ENCODE measurements around the gene IQSEC3.
A peak's percentile ranks its signal among the peaks of the same experiment; 100 is the strongest.
"Not testable (repeated sequence)": the region's sequence is repeated elsewhere in the genome, so short reads cannot be mapped to it uniquely, and the experiment has no call there.

IQSEC3 gene

GRCh38 chr12:177980-178828, 111.6 kb downstream of the IQSEC3 start:
- no peak for DNase-seq (ENCODE audit: low read depth, low spot score)

- DNase-seq (ENCODE audit: low read depth, low spot score) = no peak
Observed at GRCh38 chr12:178829-179109, 112.2 kb downstream of the IQSEC3 start.

GRCh38 chr12:179131-179884, 112.7 kb downstream of the IQSEC3 start:
- no peak for DNase-seq (ENCODE audit: low read depth, low spot score)

GRCh38 chr12:179885-180284, 113.3 kb downstream of the IQSEC3 start:
- DNase-seq (ENCODE audit: low read depth, low spot score) = no peak

- no peak for DNase-seq (ENCODE audit: low read depth, low spot score)
Observed at GRCh38 chr12:180445-180844, 113.9 kb downstream of the IQSEC3 start.

GRCh38 chr12:181921-182320, 115.4 kb downstream of the IQSEC3 start:
- no peak for DNase-seq (ENCODE audit: low read depth, low spot score)

- peak; percentile 58 for DNase-seq (ENCODE audit: low read depth, low spot score)
Observed at GRCh38 chr12:182381-182892, 115.9 kb downstream of the IQSEC3 start.

- DNase-seq (ENCODE audit: low read depth, low spot score) = no peak
Observed at GRCh38 chr12:184811-185575, 118.4 kb downstream of the IQSEC3 start.

GRCh38 chr12:185576-185955, 119.0 kb downstream of the IQSEC3 start:
- DNase-seq (ENCODE audit: low read depth, low spot score) = no peak

- no peak for DNase-seq (ENCODE audit: low read depth, low spot score)
Observed at GRCh38 chr12:186006-186625, 119.5 kb downstream of the IQSEC3 start.

GRCh38 chr12:187986-188909, 121.7 kb downstream of the IQSEC3 start:
- not testable (repeated sequence) for DNase-seq (ENCODE audit: low read depth, low spot score)

- DNase-seq (ENCODE audit: low read depth, low spot score) = no peak
Observed at GRCh38 chr12:188910-189621, 122.5 kb downstream of the IQSEC3 start.

- DNase-seq (ENCODE audit: low read depth, low spot score) = no peak
Observed at GRCh38 chr12:189622-189962, 123.0 kb downstream of the IQSEC3 start.

- no peak for DNase-seq (ENCODE audit: low read depth, low spot score)
Observed at GRCh38 chr12:190881-191280, 124.3 kb downstream of the IQSEC3 start.

- no peak for DNase-seq (ENCODE audit: low read depth, low spot score)
Observed at GRCh38 chr12:191541-191940, 125.0 kb downstream of the IQSEC3 start.

- DNase-seq (ENCODE audit: low read depth, low spot score) = no peak
Observed at GRCh38 chr12:193261-193660, 126.7 kb downstream of the IQSEC3 start.

- no peak for DNase-seq (ENCODE audit: low read depth, low spot score)
Observed at GRCh38 chr12:194276-194675, 127.7 kb downstream of the IQSEC3 start.

- DNase-seq (ENCODE audit: low read depth, low spot score) = no peak
Observed at GRCh38 chr12:195156-195555, 128.6 kb downstream of the IQSEC3 start.

GRCh38 chr12:195951-196350, 129.4 kb downstream of the IQSEC3 start:
- no peak for DNase-seq (ENCODE audit: low read depth, low spot score)

GRCh38 chr12:196436-196835, 129.9 kb downstream of the IQSEC3 start:
- DNase-seq (ENCODE audit: low read depth, low spot score) = no peak
